ENCODE results near the gene FTO.

DNA sequence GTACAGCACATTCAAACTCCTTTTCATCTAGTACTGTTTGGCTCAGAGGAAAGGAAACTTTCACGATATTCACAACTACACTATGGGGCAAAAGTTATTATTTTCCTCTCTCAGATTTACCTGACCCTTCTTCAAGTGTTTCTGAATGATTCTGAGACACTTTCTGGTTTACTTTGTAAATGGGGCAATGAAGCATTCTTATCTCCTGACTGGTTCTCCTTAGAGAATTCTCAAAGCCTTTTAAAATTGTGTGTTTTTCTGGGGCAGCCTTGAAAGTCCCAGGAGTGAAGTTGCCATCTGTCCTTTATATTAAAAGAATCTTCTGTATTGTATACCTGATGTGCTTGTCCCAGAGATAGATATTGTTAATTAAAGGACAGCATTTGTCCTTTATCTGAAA lies 264.9 kb downstream of the FTO start:
- TF ChIP-seq, protein P1, sequence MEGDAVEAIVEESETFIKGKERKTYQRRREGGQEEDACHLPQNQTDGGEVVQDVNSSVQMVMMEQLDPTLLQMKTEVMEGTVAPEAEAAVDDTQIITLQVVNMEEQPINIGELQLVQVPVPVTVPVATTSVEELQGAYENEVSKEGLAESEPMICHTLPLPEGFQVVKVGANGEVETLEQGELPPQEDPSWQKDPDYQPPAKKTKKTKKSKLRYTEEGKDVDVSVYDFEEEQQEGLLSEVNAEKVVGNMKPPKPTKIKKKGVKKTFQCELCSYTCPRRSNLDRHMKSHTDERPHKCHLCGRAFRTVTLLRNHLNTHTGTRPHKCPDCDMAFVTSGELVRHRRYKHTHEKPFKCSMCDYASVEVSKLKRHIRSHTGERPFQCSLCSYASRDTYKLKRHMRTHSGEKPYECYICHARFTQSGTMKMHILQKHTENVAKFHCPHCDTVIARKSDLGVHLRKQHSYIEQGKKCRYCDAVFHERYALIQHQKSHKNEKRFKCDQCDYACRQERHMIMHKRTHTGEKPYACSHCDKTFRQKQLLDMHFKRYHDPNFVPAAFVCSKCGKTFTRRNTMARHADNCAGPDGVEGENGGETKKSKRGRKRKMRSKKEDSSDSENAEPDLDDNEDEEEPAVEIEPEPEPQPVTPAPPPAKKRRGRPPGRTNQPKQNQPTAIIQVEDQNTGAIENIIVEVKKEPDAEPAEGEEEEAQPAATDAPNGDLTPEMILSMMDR (conservative IDR thresholded peaks at IDR 0.05) = no peak
- no peak for TF ChIP-seq ZFX (IDR thresholded peaks at IDR 0.05)
